Neuronal stem cell (in vitro differentiated cells): ENCODE results near the gene CCDC12.

Experiments
- DNase-seq: peaks from one replicate; pipeline ENCODE4 v3.0.0-alpha.2; 2013; ENCODE audit warnings: low spot score
- H2AFZ ChIP-seq: one replicate; pipeline ENCODE4 v1.6.1; 2013; ENCODE audit warnings: mild to moderate bottlenecking, low read length, inconsistent platforms
- H2AK5ac ChIP-seq: 2 replicates; pipeline ENCODE4 v1.6.1; 2013; ENCODE audit warnings: low read depth, mild to moderate bottlenecking, inconsistent platforms, low read length, moderate library complexity, mixed read lengths
- H2BK120ac ChIP-seq: 2 replicates; pipeline ENCODE4 v1.6.1; 2013; ENCODE audit warnings: low read depth, mild to moderate bottlenecking, inconsistent platforms, low read length, moderate library complexity, mixed read lengths
- H2BK12ac ChIP-seq: one replicate; pipeline ENCODE4 v1.6.1; 2013; ENCODE audit warnings: low read length, inconsistent platforms
- H2BK15ac ChIP-seq: 2 replicates; pipeline ENCODE4 v1.6.1; 2013; ENCODE audit warnings: mild to moderate bottlenecking, low read length, inconsistent platforms, mixed read lengths
- H2BK5ac ChIP-seq: one replicate; pipeline ENCODE4 v1.6.1; 2013; ENCODE audit warnings: inconsistent platforms, mild to moderate bottlenecking, low read length, moderate library complexity
- H3K14ac ChIP-seq: one replicate; pipeline ENCODE4 v1.6.1; 2013; ENCODE audit warnings: low read length, inconsistent platforms
- H3K18ac ChIP-seq: 2 replicates; pipeline ENCODE4 v1.6.1; 2013; ENCODE audit warnings: low read length, inconsistent platforms
- H3K23ac ChIP-seq: 2 replicates; pipeline ENCODE4 v1.6.1; 2013; ENCODE audit warnings: low read depth, mild to moderate bottlenecking, mixed read lengths, low read length, inconsistent platforms; ENCODE audit not compliant: poor library complexity
- H3K27ac ChIP-seq: replicated peaks from 3 replicates; pipeline ENCODE4 v1.5.1; 2013; ENCODE audit warnings: low read length, inconsistent platforms
- H3K27me3 ChIP-seq, 3 experiments: 2 replicates each; pipeline ENCODE4 v1.6.1; 2013; ENCODE audit warnings: low read length in 3 of 3, mild to moderate bottlenecking in 2 of 3, inconsistent platforms in 1 of 3, low read depth in 1 of 3, mixed read lengths in 1 of 3, moderate library complexity in 1 of 3; ENCODE audit not compliant: control insufficient read depth in 3 of 3, insufficient read depth in 3 of 3
- H3K36me3 ChIP-seq, 2 donors: replicated peaks in 1 of 2; 2 replicates each; pipeline ENCODE4 v1.6.1; 2013; ENCODE audit warnings: low read length in 2 of 2; ENCODE audit not compliant: control insufficient read depth in 2 of 2, insufficient read depth in 2 of 2
- H3K4ac ChIP-seq: 2 replicates; pipeline ENCODE4 v1.6.1; 2013; ENCODE audit warnings: inconsistent platforms, mild to moderate bottlenecking, low read length, moderate library complexity
- H3K4me1 ChIP-seq, 2 donors: 1 replicate in 1 of 2; 2 replicates in 1 of 2; pipeline ENCODE4 v1.6.1; 2013; ENCODE audit warnings: low read length in 2 of 2, low read depth in 1 of 2; ENCODE audit not compliant: control insufficient read depth in 2 of 2, insufficient read depth in 1 of 2
- H3K4me2 ChIP-seq: one replicate; pipeline ENCODE4 v1.6.1; 2013; ENCODE audit warnings: mild to moderate bottlenecking, low read length, inconsistent platforms; ENCODE audit not compliant: insufficient read depth, poor library complexity, severe bottlenecking
- H3K4me3 ChIP-seq, 2 donors: 2 replicates each; pipeline ENCODE4 v1.5.1; 2013; ENCODE audit warnings: low read length in 2 of 2, mild to moderate bottlenecking in 2 of 2, inconsistent platforms in 1 of 2, moderate library complexity in 1 of 2
- H3K79me1 ChIP-seq: one replicate; pipeline ENCODE4 v1.6.1; 2013; ENCODE audit warnings: low read depth, mild to moderate bottlenecking, inconsistent platforms, low read length, moderate library complexity
- H3K9ac ChIP-seq: one replicate; pipeline ENCODE4 v1.6.1; 2013; ENCODE audit warnings: mild to moderate bottlenecking, low read depth, low read length, inconsistent platforms; ENCODE audit not compliant: poor library complexity
- H3K9me3 ChIP-seq, 2 donors: replicated peaks in 1 of 2; 2 replicates each; pipeline versions ENCODE3 to v1.6.1; 2013; ENCODE audit warnings: low read length in 2 of 2, mild to moderate bottlenecking in 2 of 2, inconsistent platforms in 1 of 2, low read depth in 1 of 2, mixed read lengths in 1 of 2, moderate library complexity in 1 of 2; ENCODE audit not compliant: control insufficient read depth in 2 of 2, insufficient read depth in 1 of 2
- H4K8ac ChIP-seq: one replicate; pipeline ENCODE4 v1.6.1; 2013; ENCODE audit warnings: low read depth, mild to moderate bottlenecking, inconsistent platforms, low read length, moderate library complexity
- H4K91ac ChIP-seq: one replicate; pipeline ENCODE4 v1.6.1; 2013; ENCODE audit warnings: low read length, low read depth, mild to moderate bottlenecking, inconsistent platforms; ENCODE audit not compliant: poor library complexity
- WGBS, 2 donors: extraction: QIAGEN DNeasy Blood & Tissue Kit; methylation state at CpG; one replicate each; pipeline ENCODE4 v1.1.7; 2013; ENCODE audit warnings: missing lambda C conversion rate in 2 of 2, mixed read lengths in 1 of 2; ENCODE audit not compliant: insufficient read length in 2 of 2, insufficient replicate concordance in 1 of 2; ENCODE audit errors: extremely low coverage in 2 of 2; 5-methylcytosine and 5-hydroxymethylcytosine counted together

CCDC12 gene

GRCh38 chr3:47016086-47016933, 39.8 kb upstream of the CCDC12 start:
- no peak overlapping the region for H3K23ac ChIP-seq
- H3K14ac ChIP-seq: no peak overlapping the region
- no peak overlapping the region for H2BK15ac ChIP-seq
- H3K4ac ChIP-seq: no peak overlapping the region
- H2AFZ ChIP-seq: no peak overlapping the region
- DNase-seq: no peak
- H2AK5ac ChIP-seq: no peak overlapping the region
- H3K18ac ChIP-seq: no peak overlapping the region
- no peaks in the 10 kb centered on the region for H3K9me3 ChIP-seq
- no peak overlapping the region for H4K91ac ChIP-seq
- H3K36me3 ChIP-seq: peaks cover 16 to 73% of the 10 kb centered on the region in 2 donors
- H2BK12ac ChIP-seq: no peak overlapping the region
- no peak overlapping the region for H3K4me2 ChIP-seq
- H3K4me1 ChIP-seq: no peaks in the 10 kb centered on the region
- H4K8ac ChIP-seq: no peak overlapping the region
- H3K4me3 ChIP-seq: no peak overlapping the region
- H3K27ac ChIP-seq: no peak overlapping the region
- no peak overlapping the region for H2BK5ac ChIP-seq
- no peaks in the 10 kb centered on the region for H3K27me3 ChIP-seq
- WGBS, 2 donors: no CpG with 5 or more reads among the region's 4 CpGs
- H3K79me1 ChIP-seq: peaks cover 2% of the 10 kb centered on the region
- H2BK120ac ChIP-seq: no peak overlapping the region
- no peak overlapping the region for H3K9ac ChIP-seq

DNA sequence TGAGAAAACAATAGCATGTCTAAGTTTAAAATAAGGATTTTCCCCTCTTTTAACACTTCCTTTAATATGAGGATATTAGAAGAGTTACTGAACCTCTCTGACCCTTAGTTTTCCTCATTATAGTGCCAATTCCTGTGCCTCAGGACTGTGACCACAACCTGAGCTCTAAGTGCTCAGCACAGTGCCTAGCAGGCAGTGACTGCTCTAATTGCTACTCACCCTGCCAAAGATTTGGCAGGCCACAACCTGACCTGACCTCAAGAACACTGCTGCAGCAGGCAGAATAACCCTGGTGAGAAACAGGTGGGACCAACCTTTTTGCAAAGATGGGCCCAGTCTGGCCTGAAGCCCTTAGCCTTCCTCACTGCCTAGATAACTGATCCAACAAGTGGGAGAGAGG, 38.6 kb upstream of the CCDC12 start:
- no peaks in the 10 kb centered on the region for H3K9me3 ChIP-seq
- no peak overlapping the region for H3K18ac ChIP-seq
- H3K27me3 ChIP-seq: no peaks in the 10 kb centered on the region
- no peak overlapping the region for H3K23ac ChIP-seq
- H3K27ac ChIP-seq: no peak overlapping the region
- no peak overlapping the region for H3K4ac ChIP-seq
- no peak overlapping the region for H4K91ac ChIP-seq
- H3K79me1 ChIP-seq: peaks cover 2% of the 10 kb centered on the region
- H2AFZ ChIP-seq: no peak overlapping the region
- H3K36me3 ChIP-seq: peaks cover 16 to 64% of the 10 kb centered on the region in 2 donors
- no peak overlapping the region for H2BK12ac ChIP-seq
- no peak overlapping the region for H2BK15ac ChIP-seq
- no peak overlapping the region for H3K9ac ChIP-seq
- no peak overlapping the region for H2AK5ac ChIP-seq
- no peak overlapping the region for H2BK120ac ChIP-seq
- no peak overlapping the region for H3K4me3 ChIP-seq
- no peak overlapping the region for H2BK5ac ChIP-seq
- peaks cover 0 to 2% of the 10 kb centered on the region in 2 donors for H3K4me1 ChIP-seq
- H4K8ac ChIP-seq: no peak overlapping the region
- no peak overlapping the region for H3K4me2 ChIP-seq
- H3K14ac ChIP-seq: no peak overlapping the region
- no peak for DNase-seq

GRCh38 chr3:47014036-47014435, 37.5 kb upstream of the CCDC12 start:
- H2BK5ac ChIP-seq: no peak overlapping the region
- H3K4ac ChIP-seq: no peak overlapping the region
- H4K8ac ChIP-seq: no peak overlapping the region
- H3K18ac ChIP-seq: no peak overlapping the region
- no peak overlapping the region for H3K4me2 ChIP-seq
- H4K91ac ChIP-seq: no peak overlapping the region
- H3K9ac ChIP-seq: no peak overlapping the region
- H2BK15ac ChIP-seq: no peak overlapping the region
- peaks cover 0 to 4% of the 10 kb centered on the region in 2 donors for H3K4me1 ChIP-seq
- peak overlapping the region; percentile 45 for H3K23ac ChIP-seq
- H3K79me1 ChIP-seq: peaks cover 2% of the 10 kb centered on the region
- H3K27ac ChIP-seq: no peak overlapping the region
- no peak overlapping the region for H2AFZ ChIP-seq
- peaks cover 14 to 53% of the 10 kb centered on the region in 2 donors for H3K36me3 ChIP-seq
- H3K4me3 ChIP-seq: no peak overlapping the region
- H3K27me3 ChIP-seq: no peaks in the 10 kb centered on the region
- no peak overlapping the region for H2BK120ac ChIP-seq
- H2AK5ac ChIP-seq: no peak overlapping the region
- no peak overlapping the region for H3K14ac ChIP-seq
- no peaks in the 10 kb centered on the region for H3K9me3 ChIP-seq
- DNase-seq: no peak
- no peak overlapping the region for H2BK12ac ChIP-seq

DNA sequence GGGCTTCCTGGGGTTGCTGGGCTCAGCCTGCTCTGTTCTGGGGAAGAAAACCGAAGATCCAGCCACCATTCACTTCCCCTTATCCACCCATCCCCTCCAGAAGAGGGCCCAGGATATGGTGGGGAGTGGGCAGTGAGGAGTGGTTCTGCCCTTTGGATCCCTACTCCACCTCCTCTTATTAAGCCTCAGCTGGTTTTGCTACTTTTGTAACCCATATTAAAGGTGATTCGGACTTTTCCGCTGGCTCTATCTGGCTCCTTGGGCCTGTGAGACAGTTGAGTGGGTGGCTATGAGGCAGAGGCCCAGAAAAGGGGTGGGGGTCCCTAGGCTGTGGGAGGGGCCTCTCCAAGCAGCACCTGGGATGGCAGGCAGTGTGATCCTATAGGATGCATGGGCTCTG, 36.7 kb upstream of the CCDC12 start:
- H2BK120ac ChIP-seq: no peak overlapping the region
- no peak overlapping the region for H3K9ac ChIP-seq
- H4K91ac ChIP-seq: no peak overlapping the region
- H2AK5ac ChIP-seq: no peak overlapping the region
- no peak overlapping the region for H3K4me3 ChIP-seq
- no peaks in the 10 kb centered on the region for H3K9me3 ChIP-seq
- no peaks in the 10 kb centered on the region for H3K27me3 ChIP-seq
- no peak overlapping the region for H2BK12ac ChIP-seq
- WGBS, 2 donors: no CpG with 5 or more reads among the region's 3 CpGs
- no peak for DNase-seq
- no peak overlapping the region for H4K8ac ChIP-seq
- H3K4me1 ChIP-seq: peaks cover 0 to 5% of the 10 kb centered on the region in 2 donors
- no peak overlapping the region for H3K27ac ChIP-seq
- no peak overlapping the region for H2AFZ ChIP-seq
- H2BK15ac ChIP-seq: no peak overlapping the region
- H3K79me1 ChIP-seq: peaks cover 2% of the 10 kb centered on the region
- H2BK5ac ChIP-seq: no peak overlapping the region
- no peak overlapping the region for H3K14ac ChIP-seq
- H3K18ac ChIP-seq: no peak overlapping the region
- no peak overlapping the region for H3K4me2 ChIP-seq
- no peak overlapping the region for H3K4ac ChIP-seq
- peaks cover 12 to 45% of the 10 kb centered on the region in 2 donors for H3K36me3 ChIP-seq
- H3K23ac ChIP-seq: no peak overlapping the region
